ENCODE data around the gene WDCP. TPM values are rescaled to one million over a fixed set of nuclear protein-coding genes. Genes with fewer than 3 reads are reported as not detected.

Gene WDCP
- total and polyA plus RNA-seq, 8 donors: 1.2 to 25.9 (median 2.6) TPM

DNA sequence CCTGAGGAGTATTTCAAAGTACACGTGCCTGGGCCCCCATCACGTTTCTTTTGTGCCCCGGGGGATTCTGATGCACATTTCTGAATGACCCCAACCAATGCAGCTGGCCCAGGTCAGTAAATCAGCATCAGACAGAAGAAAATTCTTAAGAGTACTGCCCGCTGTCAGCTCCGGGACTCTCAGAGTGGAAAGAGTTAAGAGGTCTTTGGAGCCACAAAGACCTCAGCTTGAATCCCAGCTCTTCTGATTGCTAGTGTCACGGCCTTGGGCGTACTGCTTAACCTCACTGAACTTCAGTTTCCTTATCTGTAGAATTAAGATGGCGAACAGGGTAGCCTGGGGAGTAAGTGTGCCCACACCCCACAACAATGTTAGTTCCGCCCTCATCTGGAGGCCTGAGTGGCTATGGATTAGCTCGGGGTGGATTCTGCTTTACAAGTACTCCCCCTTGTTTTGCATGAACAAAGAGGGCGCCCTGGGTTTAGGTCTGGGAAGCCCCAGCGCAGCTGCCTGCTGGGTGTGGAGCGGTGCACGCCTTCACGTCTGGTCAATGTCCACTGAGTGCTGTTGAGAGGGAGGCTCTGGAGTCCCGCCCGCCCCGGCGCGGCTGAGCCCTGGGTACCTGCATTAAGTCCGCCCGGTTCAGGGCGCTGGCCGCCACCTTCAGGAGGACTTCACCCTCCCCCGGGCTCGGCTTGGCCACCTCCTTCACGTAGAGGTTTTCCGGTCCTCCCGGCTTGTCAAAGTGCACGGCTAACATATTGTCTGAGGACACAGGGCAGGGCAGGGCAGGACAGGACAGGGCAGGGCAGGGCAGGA, 36.6 kb upstream of the WDCP start:
- Histone ChIP-seq H3K36me3 (peaks cover 0 to 54% (median 52%) of the 10 kb centered on the region in 4 donors), H3K4me1 (peaks cover 8 to 30% (median 25%) of the 10 kb centered on the region in 4 donors), H3K4me3 (peak overlapping the region; percentile 54 to 61 (median 56)), H3K9me3 (no peaks in the 10 kb centered on the region), H3K27ac (peak overlapping the region; percentile 88 to 94 (median 91)), H3K27me3 (no peaks in the 10 kb centered on the region)
- peak; percentile 85 to 95 for DNase-seq
- 5 to 12% (median 7%) methylated on average over 16 to 30 of the region's 30 CpGs for WGBS, 5 donors
- TF ChIP-seq POLR2AphosphoS5 (IDR thresholded peaks at IDR 0.05) (peak in 2 of 3 donors; percentile 52 to 53), EP300 (IDR thresholded peaks at IDR 0.05) (no peak)
- intact Hi-C loops (cut with DNase I; ENCODE audit: low total_unique reads): loop anchor here (10.0 kb wide), 1 partner anchor 259 kb away; no protein-coding TSS in a partner anchor

- Histone ChIP-seq H3K4me1 (peaks cover 9 to 31% (median 27%) of the 10 kb centered on the region in 4 donors), H3K27me3 (no peaks in the 10 kb centered on the region), H3K27ac (peak overlapping the region; percentile 88 to 94 (median 91)), H3K9me3 (no peaks in the 10 kb centered on the region), H3K4me3 (peak overlapping the region; percentile 54 to 61 (median 56)), H3K36me3 (peaks cover 0 to 50% (median 47%) of the 10 kb centered on the region in 4 donors)
- 80 to 86% (median 84%) methylated on average over 8 of the region's 8 CpGs for WGBS, 5 donors
- DNase-seq: peak in 1 of 2 donors; percentile 15
- TF ChIP-seq POLR2AphosphoS5 (IDR thresholded peaks at IDR 0.05) (no peak), POLR2A (IDR thresholded peaks at IDR 0.05) (no peak), EP300 (IDR thresholded peaks at IDR 0.05) (no peak)
- TF ChIP-seq, protein P1, sequence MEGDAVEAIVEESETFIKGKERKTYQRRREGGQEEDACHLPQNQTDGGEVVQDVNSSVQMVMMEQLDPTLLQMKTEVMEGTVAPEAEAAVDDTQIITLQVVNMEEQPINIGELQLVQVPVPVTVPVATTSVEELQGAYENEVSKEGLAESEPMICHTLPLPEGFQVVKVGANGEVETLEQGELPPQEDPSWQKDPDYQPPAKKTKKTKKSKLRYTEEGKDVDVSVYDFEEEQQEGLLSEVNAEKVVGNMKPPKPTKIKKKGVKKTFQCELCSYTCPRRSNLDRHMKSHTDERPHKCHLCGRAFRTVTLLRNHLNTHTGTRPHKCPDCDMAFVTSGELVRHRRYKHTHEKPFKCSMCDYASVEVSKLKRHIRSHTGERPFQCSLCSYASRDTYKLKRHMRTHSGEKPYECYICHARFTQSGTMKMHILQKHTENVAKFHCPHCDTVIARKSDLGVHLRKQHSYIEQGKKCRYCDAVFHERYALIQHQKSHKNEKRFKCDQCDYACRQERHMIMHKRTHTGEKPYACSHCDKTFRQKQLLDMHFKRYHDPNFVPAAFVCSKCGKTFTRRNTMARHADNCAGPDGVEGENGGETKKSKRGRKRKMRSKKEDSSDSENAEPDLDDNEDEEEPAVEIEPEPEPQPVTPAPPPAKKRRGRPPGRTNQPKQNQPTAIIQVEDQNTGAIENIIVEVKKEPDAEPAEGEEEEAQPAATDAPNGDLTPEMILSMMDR (IDR thresholded peaks at IDR 0.05): no peak
- intact Hi-C loops (cut with DNase I; ENCODE audit: low total_unique reads): loop anchor here (10.0 kb wide), 1 partner anchor 258 kb away; no protein-coding TSS in a partner anchor
These were observed 35.8 kb upstream of the WDCP start for GRCh38 chr2:24082787-24083566.

- Histone ChIP-seq H3K4me3 (no peak overlapping the region), H3K4me1 (peaks cover 14 to 44% (median 38%) of the 10 kb centered on the region in 4 donors), H3K27me3 (no peaks in the 10 kb centered on the region), H3K9me3 (no peaks in the 10 kb centered on the region), H3K36me3 (peaks cover 0 to 44% (median 40%) of the 10 kb centered on the region in 4 donors), H3K27ac (no peak overlapping the region)
- intact Hi-C loops (cut with DNase I; ENCODE audit: low total_unique reads): loop anchor here (10.0 kb wide), 1 partner anchor 256 kb away; no protein-coding TSS in a partner anchor
- WGBS, 5 donors: 44 to 72% (median 62%) methylated on average over 2 of the region's 2 CpGs
- DNase-seq: peak in 1 of 2 donors; percentile 27
- TF ChIP-seq POLR2A (IDR thresholded peaks at IDR 0.05) (no peak), EP300 (IDR thresholded peaks at IDR 0.05) (no peak), POLR2AphosphoS5 (IDR thresholded peaks at IDR 0.05) (no peak)
- TF ChIP-seq, protein P1 (IDR thresholded peaks at IDR 0.05): no peak
These were observed 33.5 kb upstream of the WDCP start for GRCh38 chr2:24080701-24081100.

GRCh38 chr2:24077879-24078278, 30.7 kb upstream of the WDCP start:
- DNase-seq: no peak
- intact Hi-C loops (cut with DNase I; ENCODE audit: low total_unique reads): loop anchor here (10.0 kb wide), 1 partner anchor 153 kb away; the partner anchor contains the start of gene ATAD2B
- Histone ChIP-seq H3K4me3 (peak overlapping the region; percentile 73 to 90 (median 80)), H3K36me3 (peaks cover 4 to 61% (median 50%) of the 10 kb centered on the region in 4 donors), H3K27ac (peak overlapping the region; percentile 73 to 95 (median 94)), H3K27me3 (no peaks in the 10 kb centered on the region), H3K4me1 (peaks cover 17 to 38% (median 33%) of the 10 kb centered on the region in 4 donors), H3K9me3 (no peaks in the 10 kb centered on the region)
- TF ChIP-seq POLR2AphosphoS5 (IDR thresholded peaks at IDR 0.05): no peak
- no peak for TF ChIP-seq POLR2A (IDR thresholded peaks at IDR 0.05)
- TF ChIP-seq EP300 (IDR thresholded peaks at IDR 0.05): no peak
- TF ChIP-seq, protein P1 (IDR thresholded peaks at IDR 0.05): no peak
- WGBS, 5 donors: 35 to 46% (median 39%) methylated on average over 2 of the region's 2 CpGs

All from stomach (tissue), 9 donors.